ENCODE results near the gene INTS12. TPM values are rescaled to one million over a fixed set of nuclear protein-coding genes. Genes with fewer than 3 reads are reported as not detected.

Gene INTS12
- total RNA-seq, 1 experiment from 2014 or later: 23.2 TPM

GRCh38 chr4:105644257-105644656, 64.2 kb downstream of the INTS12 start:
- DNase-seq (ENCODE audit: low read depth, low spot score): peak; percentile 22
- in situ Hi-C loops (cut with HindIII; ENCODE audit: low pct_unique_long_range_greater_than_20kb, low sequenced_read_pairs): no loop called here

GRCh38 chr4:105641845-105642244, 66.6 kb downstream of the INTS12 start:
- DNase-seq (ENCODE audit: low read depth, low spot score): no peak
- in situ Hi-C loops (cut with HindIII; ENCODE audit: low pct_unique_long_range_greater_than_20kb, low sequenced_read_pairs): no loop called here

DNA sequence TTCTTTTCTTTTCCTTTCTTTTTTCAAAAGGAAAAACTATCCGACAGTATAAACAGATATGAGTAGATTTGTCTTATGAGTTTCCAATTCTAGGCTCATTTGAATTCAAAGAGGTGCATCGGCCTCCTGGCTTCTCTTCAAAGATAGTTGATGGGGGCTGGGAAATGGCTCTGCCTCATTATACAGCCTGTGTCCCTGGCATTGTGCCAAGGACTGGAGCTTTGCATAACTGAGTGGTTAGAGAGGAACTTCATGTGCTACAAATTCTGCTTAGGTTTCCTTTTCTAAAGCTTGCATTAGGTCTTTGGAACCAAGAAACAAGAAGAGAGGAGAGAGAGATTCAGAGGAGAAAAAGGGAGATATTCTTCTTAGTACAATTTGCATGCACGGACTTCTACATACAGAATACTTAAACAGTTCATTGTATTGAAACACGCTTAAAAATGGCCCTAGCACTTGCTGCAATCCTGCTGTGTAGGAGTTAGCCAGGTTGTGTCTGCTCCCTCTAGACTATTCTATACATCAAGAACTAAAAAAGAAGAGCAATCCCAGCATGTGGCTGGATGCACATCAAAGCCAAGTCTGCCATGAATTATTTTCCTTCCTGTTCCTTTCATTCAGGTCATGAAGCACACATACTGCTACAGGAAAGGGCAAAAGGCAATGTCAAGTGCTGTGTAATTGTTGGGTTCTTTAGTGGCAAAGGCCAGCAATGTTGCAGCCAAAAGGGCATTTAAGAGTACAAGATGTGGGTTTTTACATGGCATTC, 70.9 kb downstream of the INTS12 start:
- in situ Hi-C loops (cut with HindIII; ENCODE audit: low pct_unique_long_range_greater_than_20kb, low sequenced_read_pairs): no loop called here
- DNase-seq (ENCODE audit: low read depth, low spot score): peak; percentile 63

DNA sequence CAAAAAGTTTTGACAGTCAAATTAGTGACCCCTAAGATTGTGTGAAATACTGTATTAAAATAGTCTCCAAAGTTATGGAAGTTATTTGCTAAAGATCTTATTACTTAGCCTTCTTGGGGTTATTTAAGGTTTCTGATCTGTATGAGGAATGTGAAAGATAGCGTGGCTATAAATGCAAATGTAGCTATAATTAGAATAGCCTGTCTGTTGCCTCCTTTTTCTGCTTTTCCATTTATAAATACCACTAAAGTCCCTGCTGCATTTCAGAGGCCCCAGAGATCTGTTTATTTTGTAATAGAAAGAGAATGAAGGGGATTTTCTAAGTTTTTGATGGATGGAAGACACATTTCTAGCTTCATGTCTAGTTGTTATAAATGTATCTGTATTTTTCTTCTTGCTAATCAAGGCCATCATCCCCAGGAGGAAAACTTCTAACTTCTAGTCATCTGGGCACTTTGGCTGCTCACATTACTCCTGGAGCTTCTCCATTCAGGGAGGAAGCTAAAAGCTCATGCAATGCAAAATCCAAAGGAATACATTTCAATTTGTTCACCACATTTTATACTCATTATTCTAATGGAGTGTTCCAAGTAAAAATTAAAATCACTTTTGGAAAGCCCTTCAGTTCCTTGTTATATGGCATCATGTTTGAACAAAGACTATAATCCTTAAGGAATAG, 73.9 kb downstream of the INTS12 start:
- in situ Hi-C loops (cut with HindIII; ENCODE audit: low pct_unique_long_range_greater_than_20kb, low sequenced_read_pairs): no loop called here
- no peak for DNase-seq (ENCODE audit: low read depth, low spot score)

DNA sequence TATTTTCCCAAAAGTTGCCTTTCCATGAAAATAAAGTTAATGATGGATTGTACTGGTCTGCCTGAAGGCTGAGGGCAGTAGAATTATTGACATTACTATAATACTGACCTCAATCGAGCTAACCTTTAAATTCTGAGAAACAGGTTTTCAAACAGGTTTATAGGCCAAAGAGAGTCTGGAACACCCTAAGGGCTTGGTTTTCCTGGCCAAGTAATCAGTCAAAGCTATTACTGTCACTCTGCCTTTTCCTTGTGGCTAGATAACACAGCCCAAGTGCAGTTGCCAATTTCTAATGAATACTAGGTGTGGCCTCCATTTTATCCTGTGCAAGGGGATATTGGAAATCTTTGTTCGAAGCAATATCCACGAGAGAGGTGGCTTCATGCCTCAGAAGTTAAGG, 75.2 kb downstream of the INTS12 start:
- no peak for DNase-seq (ENCODE audit: low read depth, low spot score)
- in situ Hi-C loops (cut with HindIII; ENCODE audit: low pct_unique_long_range_greater_than_20kb, low sequenced_read_pairs): no loop called here

Other genes with a start within 250 kb of the INTS12 start
- 97.5 and 123 TPM in 2 replicates for gene PPA2, start 234.6 kb downstream of the INTS12 start, total RNA-seq (2014; rRNA removed; shearing (Covaris generic))
- gene ARHGEF38, start 156.1 kb downstream of the INTS12 start, total RNA-seq (2014; rRNA removed; shearing (Covaris generic)): not detected in 2 replicates
- gene GSTCD, start 95 bp upstream of the INTS12 start, total RNA-seq (2014; rRNA removed; shearing (Covaris generic)): 11.5 and 12.2 TPM in 2 replicates
- not detected in 2 replicates for gene NPNT, start 186.8 kb upstream of the INTS12 start, total RNA-seq (2014; rRNA removed; shearing (Covaris generic))

Measured in SK-MEL-5 (cell line).